Bone marrow (tissue), 2 donors: Measurements from ENCODE around the gene GNB3.
A peak's percentile ranks its signal among the peaks of the same experiment; 100 is the strongest.
"Not testable (repeated sequence)": the region's sequence is repeated elsewhere in the genome, so short reads cannot be mapped to it uniquely, and the experiment has no call there.

Source experiments
- DNase-seq, 2 donors: peaks; one replicate each; lab custom pipeline; 2025; lab: John Stamatoyannopoulos, UW

GNB3 gene

DNA sequence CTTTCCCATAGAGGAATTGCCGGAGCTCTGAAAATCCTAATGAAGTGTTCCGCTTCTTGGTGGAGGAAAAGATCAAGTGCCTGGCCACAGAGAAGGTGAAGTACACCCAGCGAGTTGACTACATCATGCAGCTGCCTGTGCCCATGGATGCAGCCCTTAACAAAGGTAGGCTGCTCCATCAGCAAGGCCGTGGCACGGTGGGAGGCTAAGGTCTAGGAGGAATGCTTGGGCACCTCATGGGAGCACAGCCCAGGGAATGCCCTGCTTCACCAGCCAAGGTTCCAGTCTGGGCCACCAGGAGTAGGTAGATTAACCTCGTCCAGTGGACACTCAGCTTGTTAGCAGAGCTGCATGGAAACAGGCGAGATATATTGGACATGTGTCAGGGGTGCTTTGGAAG is 20.2 kb downstream of the GNB3 start:
- DNase-seq, result no peak

- no peak for DNase-seq
These were observed 20.7 kb downstream of the GNB3 start for GRCh38 chr12:6861391-6861790.

DNA sequence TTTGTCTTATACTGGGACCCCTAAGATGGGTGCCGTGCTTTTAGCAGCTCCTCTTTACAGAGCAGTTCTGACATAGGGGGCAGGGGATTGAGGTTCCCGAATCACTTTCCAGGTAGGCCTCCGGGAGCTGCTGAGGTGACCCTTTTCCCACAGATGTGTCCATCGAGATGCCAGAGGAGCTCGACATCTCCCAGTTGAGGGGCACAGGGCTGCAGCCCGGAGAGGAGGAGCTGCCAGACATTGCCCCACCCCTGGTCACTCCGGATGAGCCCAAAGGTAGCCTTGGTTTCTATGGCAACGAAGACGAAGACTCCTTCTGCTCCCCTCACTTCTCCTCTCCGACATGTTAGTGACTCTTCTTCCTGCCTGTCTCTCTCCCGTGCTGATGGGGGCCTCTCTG is 22.3 kb downstream of the GNB3 start:
- no peak for DNase-seq

DNA sequence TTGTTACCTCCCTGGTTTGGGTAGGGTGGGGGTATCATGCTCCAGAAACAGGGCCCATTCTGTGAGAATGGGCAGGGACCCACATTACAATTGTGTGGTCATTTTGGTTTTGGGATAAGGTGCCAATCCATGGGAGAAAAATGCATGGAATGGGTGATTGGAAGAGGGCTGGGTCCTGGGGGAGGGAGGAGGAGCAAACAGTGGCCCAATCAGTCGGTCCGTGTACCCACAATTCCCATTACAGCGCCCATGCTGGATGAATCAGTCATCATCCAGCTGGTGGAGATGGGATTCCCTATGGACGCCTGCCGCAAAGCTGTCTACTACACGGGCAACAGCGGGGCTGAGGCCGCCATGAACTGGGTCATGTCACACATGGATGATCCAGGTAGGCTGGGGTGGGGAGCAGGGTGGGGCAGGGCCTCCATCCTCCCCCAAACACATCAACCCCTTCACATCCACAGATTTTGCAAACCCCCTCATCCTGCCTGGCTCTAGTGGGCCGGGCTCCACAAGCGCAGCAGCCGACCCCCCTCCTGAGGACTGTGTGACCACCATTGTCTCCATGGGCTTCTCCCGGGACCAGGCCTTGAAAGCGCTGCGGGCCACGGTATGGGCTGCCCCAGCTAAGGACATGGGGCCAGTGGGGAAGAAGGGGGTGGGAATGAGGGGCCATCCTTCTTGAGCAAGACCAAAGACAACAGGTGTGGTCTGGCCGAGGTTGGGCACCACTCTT is 23.0 kb downstream of the GNB3 start:
- no peak for DNase-seq

- not testable (repeated sequence) for DNase-seq
These were observed 24.6 kb downstream of the GNB3 start for GRCh38 chr12:6865307-6865706.

- DNase-seq, result no peak
These were observed 25.6 kb downstream of the GNB3 start for GRCh38 chr12:6866163-6866919.

DNA sequence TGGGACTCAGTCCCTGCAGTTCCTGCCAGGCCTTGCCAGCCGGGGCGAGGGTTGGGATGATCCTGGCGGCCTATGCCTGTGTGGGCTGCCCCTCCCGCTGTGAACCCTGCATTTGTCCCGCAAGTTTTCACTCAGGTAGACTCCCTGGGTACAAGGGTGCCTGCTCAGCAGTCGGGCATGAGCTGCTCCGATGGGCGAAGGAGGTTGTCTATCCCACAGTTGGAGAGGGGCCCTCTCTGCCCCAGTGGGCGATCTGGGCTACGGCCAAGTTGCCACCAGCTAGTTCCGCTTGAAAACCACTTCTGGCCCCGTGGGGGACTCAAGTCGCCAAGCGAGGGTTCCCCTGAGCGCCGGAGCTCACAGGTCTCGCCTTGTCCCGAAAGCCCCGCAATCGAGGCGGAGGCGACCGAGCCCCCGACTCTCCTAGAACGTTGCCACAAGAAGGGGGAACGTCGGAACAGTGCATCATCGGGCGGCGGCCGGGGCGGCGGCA is 26.2 kb downstream of the GNB3 start:
- DNase-seq, result peak in 1 of 2 donors; percentile 80

DNA sequence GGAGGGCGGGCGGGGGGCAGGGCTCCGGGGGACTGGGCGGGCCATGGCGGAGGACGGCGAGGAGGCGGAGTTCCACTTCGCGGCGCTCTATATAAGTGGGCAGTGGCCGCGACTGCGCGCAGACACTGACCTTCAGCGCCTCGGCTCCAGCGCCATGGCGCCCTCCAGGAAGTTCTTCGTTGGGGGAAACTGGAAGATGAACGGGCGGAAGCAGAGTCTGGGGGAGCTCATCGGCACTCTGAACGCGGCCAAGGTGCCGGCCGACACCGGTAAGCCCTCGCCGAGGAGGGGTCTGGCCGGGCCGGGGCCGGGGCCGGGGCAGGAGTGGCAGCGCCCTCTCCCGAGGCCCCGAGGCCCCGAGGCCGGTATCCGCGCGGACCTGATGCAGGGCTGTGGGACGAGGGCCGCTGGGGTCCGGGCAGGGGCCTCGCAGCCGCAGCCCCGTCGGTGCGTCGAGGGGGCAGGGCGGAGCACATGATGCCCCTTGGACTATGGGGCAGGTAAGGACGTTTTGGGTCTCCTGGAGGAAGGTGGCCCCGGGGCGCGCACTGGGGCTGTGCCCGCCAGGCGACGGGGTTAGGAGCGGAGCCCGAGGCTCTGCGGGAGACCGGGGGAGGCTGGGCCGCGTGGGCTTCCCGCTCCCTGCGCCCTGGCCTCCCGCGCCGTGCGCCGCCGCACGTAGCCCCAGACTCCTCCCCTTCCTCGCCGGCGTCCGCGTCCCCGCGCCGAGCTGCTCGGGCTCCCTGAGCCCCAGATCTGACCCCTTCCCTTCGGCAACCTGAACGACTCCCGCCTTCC is 26.9 kb downstream of the GNB3 start, which contains the start of gene TPI1:
TPI1 (plus strand) TSS at position 119 of the 798 bp plus-strand sequence; CDS start at position 155, 36 bp downstream.
- peak; percentile 52 to 77 for DNase-seq

DNA sequence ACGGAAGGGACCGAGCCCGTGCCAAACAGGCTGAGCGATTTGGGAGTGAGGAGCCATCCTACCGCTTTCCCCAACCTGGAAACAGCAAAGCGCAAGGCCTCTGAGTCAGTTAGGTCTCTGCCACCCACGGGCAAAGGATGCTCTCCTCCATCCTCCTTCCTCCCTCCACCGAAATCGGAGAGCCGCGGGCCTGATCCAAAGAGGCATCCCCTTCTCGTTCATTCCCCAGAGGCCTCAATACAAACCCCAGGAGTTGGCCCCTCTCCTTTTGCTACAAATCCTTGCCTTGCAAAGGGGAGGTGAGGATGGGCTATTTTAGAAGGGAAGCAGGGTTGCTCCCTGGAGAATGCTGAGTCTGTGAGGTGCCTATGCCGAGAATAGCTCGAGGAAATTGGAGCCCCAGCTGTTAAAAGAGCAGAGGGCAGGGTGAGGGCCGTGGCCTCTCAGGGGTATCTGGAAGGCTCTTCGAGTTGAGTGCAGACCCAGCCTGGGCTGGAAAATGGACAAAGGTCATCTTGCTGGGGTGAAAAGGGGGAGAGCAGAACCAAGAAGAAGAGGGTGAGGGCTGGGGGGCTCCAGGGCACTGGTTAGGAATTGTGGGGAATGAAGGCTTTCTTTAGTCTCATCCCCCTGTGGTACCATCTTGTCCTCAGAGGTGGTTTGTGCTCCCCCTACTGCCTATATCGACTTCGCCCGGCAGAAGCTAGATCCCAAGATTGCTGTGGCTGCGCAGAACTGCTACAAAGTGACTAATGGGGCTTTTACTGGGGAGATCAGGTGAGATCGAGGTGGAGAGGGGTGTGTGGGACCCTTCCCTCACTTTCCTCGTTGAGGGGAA is 27.7 kb downstream of the GNB3 start:
- no peak for DNase-seq

- peak; percentile 45 to 77 for DNase-seq
These were observed 28.6 kb downstream of the GNB3 start for GRCh38 chr12:6869049-6870021.

- not testable (repeated sequence) for DNase-seq
These were observed 29.6 kb downstream of the GNB3 start for GRCh38 chr12:6870304-6870703.

- no peak for DNase-seq
These were observed 30.6 kb downstream of the GNB3 start for GRCh38 chr12:6871052-6871957.

DNA sequence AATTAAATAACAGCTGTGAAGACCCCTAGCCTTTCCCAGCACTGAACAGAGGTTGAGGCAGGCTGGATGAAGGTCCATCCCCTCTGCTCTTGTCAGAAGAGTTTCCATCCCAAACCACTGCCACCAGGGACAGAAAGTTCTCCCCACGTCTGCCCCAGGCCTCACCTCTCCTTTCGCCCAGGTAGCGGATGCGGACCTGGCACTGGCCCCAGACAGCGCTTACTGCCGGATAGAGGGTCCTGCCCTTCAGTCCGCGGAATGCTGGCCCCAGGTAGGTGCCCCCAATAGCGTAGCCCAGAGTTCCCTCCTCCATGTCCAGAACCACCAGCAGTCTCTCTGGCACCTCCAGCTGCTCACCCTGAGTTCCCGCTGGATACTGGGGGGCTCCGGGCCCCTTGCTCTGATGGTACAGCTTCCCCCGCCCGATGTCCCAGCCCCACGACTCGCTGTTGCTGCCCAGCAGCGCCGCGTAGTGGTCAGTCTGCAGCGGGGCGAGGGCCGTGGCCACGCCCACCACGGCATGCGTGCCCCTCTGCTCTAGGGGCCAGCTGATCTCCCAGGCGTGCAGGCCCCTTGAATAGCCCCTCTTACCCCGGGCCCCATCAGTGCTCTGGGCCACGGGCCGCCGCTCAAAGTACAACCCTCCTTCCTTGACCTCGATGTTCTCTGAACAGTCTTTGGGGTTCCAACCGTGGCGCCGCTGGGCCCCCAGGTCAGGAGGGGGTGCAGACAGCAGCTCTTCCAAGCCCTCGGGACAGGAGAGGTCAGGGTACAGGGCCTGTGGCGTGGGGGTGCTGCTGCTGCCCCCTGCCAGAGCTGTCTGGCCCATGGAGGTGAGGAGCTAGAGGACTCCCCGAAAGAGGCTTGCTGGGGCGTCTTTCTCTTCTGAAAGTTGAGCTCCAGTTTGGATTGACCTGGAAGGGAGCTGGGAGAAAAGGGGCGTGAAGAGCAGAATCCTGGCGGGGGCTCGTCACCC is 31.6 kb downstream of the GNB3 start:
- peak; percentile 29 to 62 for DNase-seq

DNA sequence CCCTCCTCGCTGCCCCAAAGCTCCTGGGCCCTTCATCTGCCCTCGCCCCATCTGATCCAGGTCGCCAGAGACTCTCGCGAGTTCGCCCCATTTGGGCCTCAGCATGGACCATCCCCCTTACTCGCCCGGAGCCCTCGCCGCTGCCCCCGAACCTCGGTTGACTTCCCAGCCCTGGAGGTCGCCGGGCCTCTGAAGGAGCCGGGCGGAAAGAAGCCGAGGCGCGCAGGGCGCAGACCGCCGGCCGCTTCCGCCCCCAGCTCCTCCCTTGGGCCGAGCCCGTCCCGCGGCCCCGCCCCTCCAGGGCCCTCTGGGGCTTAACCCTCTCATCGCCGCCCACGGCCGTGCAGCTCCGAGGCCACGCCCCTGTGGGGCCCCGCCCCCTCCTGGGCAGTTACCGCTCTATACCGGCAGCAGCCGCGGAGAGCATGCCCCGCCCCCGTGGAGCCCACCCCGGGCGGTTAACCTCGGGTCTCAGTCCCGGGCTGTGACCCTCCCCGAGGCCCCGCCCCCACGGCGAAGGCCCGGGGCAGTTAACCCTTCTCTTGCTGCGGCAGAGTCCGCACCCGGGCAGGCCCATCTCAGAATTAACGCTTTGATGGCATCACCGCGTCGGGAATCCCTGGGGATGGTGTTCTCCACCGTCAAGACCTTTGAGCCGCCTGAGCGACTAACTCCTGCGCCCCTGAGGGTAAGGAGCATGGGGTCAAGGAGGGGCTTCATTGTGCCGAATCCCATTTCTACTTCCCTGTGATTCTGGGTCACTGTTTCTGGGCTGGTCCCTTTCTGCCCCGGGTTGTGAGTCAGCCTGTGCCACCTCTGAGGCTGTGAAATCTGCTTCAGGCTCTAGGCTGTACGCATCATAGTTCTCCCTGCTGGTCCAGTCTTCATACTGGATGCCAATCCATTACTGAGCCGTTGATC is 32.6 kb downstream of the GNB3 start, which contains the start of gene SPSB2:
SPSB2 (minus strand) TSS at position 210 of the 921 bp plus-strand sequence. CDS start 402 bp downstream, outside the sequence.
- DNase-seq, result peak; percentile 88

DNA sequence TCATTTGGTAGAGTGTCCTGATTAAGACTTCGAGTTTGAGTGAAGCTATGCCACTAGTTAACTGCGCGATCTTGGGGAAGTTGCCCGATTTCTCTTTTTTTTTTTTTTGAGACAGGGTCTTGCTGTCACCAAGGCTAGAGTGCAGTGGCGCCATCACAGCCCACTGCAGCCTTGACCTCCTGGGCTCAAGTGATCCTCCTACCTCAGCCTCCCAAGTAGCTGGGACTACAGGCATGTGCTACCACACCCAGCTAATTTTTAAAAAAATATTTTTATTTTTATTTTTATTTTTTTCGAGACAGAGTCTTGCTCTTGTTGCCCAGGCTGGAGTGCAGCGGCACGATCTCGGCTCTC is 33.3 kb downstream of the GNB3 start:
- not testable (repeated sequence) for DNase-seq

- DNase-seq, result not testable (repeated sequence)
These were observed 39.1 kb downstream of the GNB3 start for GRCh38 chr12:6879824-6880223.

DNA sequence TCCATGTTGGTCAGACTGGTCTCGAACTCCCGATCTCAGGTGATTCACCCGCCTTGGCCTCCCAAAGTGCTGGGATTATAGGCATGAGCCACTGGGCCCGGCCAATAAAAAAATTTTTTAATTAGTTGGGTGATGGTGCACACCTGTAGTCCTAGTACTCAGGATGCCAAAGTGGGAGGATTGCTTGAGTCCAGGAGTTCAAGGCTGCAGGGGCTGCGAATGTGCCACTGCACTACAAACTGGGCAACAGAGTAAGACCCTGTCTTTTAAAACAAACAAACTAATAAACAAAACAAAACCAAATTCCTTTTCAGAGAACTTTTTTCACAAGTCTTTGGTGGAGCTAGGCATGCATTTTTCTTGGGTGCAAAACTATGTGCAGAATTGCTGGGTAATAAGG is 42.5 kb downstream of the GNB3 start:
- no peak for DNase-seq
